COR-L47 (cell line): ENCODE results near the gene TMPRSS13.
"Not testable (repeated sequence)": the region's sequence is repeated elsewhere in the genome, so short reads cannot be mapped to it uniquely, and the experiment has no call there.

Experiments
- DNase-seq: peaks from one replicate; lab custom pipeline; 2025; lab: John Stamatoyannopoulos, UW

The TMPRSS13 gene

DNA sequence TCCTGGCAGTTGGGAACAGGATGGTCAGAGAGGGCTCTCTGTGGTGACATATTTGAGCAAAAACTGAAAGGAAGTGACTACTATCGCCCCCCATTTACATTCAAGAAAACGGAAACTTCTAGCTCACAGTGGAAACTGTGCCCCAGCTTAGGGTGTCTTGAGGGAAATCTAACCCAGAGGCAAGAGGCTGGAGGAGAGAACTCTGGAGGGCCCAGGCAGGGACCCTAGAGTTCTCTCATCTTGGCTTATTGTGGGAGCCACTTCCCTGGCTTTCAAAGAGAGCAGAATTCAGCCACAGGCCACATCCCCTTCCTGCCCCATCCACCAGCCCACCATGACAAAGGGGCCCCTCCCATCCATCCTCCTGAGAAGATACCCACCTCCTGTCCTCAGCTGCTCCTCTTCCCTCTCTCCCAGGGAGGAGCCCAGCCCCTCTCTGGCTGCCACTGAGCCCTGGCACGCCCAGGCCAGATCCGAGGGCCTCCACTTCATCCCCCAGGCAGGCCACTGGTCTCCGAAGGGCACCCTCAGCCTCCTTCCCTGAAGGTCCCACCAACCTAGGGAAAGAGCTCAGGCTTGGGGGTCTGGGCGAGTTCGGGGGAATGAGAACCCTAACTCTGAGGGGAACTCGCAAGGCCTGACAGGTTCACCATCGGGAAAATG, 1.6 kb upstream of the TMPRSS13 start:
- no peak for DNase-seq

GRCh38 chr11:117929916-117930570, 841 bp upstream of the TMPRSS13 start:
- no peak for DNase-seq

DNA sequence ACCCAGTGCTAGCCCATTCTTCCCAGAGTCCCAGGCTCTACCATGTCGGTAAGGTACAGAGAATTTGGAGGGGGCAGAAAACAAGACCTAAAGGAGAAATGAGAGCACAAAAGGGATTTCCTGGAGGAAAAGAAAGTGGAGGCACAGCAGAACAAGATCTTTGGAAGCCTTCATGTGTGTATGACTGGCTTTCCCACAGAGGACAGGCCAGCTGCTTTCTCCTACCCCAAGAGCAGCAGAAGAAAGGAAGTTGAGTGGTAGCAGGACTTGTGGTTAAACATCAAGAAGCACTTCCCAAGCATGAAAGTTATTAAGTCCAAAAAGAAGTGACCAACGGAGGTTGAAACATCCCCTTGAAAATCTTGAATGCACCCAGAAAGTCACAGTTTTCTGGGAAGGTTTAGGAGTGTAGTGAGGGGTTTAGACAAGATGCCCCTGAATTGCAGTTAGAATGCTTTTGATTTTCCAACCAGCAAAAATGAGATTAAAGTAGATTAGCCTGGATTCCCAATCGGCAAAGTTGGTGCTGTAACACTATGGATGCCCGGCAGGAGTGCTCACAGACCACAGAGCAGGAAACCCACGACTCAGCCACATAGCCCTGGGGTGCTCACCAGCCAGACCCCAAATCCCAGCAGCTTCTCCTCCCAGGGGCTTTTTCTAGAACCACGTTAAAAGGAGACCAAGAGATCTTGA, 608 bp downstream of the TMPRSS13 start:
- no peak for DNase-seq

DNA sequence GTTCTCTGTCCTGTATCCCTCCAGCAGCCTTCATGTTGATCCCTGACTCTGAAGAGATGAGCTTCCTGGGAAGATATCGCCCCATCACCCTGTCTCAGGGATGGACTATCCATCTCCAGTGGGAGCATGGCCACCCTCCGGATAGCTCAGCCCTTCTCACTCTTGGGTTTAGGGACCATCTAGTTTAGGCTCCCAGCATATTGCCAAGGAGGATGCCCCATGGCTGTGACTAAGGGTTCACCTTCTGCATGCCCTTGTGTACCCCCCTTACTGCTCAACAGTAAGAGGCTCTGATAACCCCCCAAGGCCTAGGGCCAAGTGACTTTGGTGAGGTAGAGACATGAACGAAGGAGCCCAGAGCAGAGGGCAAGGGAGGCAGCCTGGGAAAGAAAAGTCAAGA, 1.3 kb downstream of the TMPRSS13 start:
- no peak for DNase-seq

DNA sequence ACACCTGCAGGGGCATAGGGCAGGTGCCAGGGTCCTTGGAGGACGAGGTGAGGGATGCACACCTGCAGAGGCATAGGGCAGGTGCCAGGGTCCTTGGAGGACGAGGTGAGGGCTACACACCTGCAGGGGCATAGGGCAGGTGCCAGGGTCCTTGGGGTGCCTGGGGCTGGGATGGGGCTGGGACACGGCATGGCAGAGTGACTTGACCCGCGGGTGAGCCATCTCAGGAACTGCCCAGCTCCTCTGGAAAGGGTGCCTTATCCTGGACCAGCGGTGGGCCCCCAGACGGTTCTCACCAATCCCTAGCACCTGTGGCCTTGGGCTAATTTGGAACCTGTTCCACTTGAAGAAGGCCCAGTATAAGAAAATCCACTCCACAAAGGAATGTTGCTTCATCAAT, 3.0 kb downstream of the TMPRSS13 start:
- DNase-seq, result not testable (repeated sequence)

DNA sequence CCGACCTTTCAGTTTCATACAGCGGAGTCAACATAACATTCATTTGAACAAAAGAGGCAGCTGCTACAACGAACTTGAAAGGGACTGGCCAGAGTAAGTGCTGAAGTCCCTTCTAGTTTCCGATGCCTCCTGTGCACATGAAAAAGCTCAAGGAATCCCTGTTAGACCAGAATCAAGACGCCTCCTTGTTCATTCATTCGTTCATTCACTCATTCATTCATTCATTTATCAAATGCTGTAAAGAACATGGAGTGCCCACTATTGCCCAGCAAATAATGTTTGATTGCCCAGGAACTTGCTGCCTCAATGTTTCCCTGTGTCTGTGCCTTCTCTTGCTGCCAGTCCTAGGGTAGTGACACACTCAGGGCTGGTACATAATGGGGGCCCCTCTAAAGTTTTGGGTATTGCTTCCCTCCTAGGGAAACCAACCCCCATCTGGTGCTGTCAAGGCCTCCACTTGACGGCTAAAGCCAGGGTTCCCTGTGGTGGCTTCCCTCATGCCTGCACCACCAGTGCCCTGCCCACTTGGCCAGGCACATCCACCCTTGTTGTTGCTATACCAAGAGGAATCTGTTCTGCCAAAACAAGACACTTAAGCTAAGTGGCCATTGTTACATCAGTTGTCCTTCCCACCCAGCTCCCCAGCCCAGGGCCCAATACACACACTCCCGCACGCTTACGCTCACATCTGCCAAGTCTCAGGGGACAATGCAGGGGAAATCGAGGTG, 3.8 kb downstream of the TMPRSS13 start:
- DNase-seq, result no peak

GRCh38 chr11:117924631-117925170, 4.5 kb downstream of the TMPRSS13 start:
- DNase-seq, result no peak

DNA sequence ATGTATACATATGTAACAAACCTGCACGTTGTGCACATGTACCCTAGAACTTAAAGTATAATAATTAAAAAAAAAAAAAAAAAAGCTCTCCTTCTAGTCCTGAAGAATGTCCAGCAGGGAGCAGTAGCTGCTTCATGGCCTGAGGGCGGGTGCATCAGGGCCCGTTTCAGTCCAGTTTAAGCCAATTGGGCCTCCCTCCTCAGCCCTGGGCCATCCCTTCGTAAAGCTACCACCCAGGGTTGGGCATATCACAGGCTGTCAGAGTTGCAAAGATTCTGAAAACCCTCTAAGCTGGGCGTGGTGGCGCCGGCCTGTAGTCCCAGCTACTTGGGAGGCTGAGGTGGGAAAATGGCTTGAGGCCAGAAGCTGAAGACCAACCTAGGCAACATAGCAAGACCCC, 5.4 kb downstream of the TMPRSS13 start:
- no peak for DNase-seq

DNA sequence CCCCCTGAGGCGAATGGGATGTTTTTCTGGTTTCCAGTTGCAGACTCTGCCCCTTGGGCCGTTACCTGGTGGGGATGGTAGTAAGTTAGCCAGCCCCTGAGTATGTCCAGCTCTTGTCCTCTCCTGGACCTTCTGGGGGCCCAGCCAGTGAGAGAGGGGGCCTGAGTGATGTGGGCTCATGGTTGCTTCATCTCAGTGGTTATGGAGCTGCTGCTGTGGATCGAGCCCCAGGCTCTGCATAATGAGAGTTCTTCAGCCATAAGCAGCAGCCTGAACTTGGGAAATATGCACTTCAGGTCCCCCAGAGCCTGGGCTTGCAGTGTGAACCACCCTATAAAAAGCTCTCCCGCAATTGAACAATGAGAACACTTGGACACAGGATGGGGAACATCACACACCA, 5.9 kb downstream of the TMPRSS13 start:
- no peak for DNase-seq

- DNase-seq, result no peak
These were observed 7.3 kb downstream of the TMPRSS13 start for GRCh38 chr11:117921893-117922292.

DNA sequence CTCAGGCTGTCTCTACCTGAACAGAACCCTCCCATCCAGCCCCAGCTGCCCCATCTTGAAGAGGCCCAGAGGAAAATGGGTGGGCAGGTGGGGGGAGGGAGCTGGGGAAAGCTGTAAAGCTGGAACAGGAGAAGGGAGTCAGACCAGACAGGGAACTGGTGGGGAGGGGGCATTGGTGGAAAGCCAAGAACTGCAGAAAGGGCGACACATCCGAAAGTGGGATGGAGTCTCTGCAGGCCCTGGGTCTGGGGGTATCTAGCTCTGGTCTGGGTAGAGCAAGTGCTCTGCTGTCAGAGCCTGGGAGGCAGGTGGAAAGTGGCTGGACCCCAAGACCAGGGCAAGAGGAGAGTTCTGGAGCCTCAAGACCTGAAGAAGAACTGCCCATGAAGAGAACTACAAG, 7.7 kb downstream of the TMPRSS13 start:
- DNase-seq, result no peak

DNA sequence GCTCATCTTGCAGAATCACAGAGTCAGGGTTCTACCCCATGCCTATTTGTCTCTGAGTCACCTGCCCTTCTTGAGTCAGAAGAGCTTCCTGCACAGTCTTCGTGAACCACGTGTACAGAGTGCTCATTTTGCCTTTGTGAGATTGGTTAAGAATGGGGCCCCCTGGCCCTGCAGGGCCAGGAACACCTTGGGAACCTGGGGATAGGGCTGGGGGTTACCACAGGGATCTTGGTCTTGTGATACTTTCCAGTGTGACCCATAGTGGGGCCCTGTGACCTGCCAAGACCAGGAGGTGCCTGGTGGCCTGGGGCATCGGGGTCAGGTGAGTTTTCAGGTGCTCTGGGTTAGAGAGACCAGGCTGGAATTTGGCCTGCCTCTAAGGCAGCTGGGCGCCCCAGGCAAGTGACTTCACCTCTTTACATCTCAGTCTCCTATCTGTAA, 9.4 kb downstream of the TMPRSS13 start:
- DNase-seq, result no peak

DNA sequence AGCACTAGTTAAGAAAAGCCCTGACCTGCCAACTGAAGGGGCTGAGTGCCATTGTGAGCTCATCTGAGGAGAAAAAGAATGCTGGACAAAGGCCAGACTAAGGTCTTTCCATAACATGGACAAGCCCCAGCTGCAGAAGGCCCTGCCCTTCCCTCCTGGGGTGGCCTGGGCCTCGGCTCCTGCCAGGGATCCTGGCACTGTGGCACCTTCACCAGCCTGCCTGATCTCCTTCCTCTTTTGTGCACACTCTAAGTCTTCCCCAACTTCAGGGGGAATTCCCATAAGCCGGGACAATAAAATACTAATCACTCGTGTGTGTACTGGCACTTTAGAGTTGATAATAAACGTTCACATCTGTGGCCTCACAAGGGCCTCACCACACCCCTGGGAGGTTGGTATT, 9.9 kb downstream of the TMPRSS13 start:
- DNase-seq, result no peak

DNA sequence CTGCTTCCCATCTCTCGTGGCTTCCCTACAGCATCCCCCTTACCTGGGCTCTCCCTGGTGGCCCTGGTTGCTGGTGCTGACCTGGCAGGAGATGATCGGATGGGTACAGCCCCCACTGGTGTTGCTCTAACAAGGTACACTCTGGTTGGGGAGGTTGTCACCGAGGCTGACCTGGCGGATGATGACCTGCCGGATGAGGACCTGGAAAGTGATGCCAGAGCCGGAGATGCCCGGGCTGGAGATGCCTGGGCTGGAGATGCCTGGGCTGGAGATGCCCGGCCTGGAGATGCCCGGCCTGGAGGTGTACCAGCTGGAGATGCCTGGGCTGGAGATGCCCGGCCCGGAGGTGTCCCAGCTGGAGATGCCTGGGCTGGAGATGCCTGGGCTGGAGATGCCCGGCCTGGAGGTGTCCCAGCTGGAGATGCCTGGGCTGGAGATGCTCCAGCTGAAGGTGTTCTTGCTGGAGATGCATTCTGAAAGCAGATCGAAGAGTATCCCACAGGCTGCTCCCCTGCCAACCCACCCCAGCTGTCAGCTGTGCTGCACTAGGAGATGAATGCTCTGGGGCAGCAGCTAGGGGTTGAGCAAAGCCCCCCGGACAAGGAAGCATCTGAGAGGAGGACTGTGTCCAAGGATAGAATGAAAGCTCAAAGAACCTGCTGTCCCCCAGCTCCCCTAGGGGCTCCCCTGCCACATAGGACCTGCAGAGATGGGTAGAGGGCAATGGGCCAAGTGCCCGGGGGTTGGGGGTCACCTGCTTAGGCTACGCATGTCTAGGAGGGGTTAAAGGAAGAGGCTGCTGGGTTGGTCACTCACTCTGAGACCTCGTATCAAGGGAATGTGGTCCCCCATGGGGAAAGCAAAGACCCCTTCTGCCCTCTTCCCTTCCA, 10.6 kb downstream of the TMPRSS13 start:
- no peak for DNase-seq

- no peak for DNase-seq
These were observed 11.5 kb downstream of the TMPRSS13 start for GRCh38 chr11:117917591-117918151.

DNA sequence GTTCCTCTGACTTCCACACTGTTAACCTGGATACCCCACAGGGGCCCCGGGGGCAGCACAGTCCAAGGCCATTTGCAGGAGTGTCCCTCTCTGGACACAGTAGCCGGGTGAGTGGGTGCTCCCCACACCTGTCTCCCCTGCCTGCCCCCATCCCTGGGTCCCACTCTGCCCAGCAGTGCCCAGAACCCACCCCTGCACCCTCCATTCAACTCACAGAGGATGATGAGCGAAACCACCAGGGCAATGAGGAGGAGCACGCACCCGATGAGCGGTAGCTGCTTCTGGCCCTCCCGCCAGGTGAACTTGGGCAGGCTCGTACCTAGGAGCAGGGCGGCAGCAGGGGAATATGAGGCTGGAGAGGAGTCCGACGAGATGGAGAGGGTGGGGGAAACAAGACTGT, 12.2 kb downstream of the TMPRSS13 start:
- no peak for DNase-seq

- DNase-seq, result no peak
These were observed 13.4 kb downstream of the TMPRSS13 start for GRCh38 chr11:117915672-117916235.

DNA sequence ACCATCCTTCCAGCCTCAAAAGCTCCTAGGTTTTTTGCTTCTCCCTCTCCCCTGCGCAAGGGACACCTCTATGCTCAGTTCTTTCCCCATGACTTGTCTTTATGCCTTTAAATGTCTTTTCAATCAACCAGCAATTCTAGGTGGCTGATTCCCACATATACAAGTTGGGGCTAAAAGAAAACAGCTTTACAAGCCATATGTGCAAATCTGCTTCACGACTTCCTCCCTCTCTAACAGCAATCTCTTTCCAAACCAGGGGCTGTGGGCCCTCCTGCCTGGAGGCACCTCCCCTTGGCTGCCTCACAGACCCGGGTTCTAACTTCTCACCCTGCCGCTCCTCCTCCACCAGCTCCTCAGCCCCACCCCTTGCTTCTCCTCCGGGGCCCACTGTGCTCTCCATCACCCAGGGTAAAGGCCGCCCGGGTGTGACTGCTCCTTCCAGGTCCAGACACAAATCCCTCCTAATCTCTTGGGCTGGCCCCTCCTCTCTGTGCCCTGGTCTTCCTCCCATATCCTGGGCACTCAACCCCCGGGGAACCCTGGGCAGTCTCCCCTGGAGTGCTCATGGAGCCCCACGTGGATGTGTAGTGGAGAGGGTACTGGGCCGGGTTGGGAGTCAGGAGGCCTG, 14.1 kb downstream of the TMPRSS13 start:
- no peak for DNase-seq

DNA sequence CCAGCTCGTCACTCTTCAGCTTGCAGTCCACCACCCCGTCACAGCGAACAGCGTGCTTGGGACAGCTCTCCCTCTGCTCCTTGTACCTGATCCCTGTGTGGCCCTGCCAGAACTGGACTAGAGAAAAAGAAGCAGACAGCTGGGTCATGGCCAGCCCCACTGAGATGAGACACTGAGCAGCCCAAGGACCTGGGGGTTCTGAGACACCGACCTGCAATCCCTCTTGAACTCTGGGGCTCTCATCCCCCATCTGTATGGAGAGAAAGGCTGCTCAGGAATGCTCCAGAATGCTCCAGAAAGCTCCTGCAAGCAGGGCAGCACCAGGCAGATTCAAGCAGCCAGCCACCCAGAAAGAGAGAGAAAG, 14.8 kb downstream of the TMPRSS13 start:
- DNase-seq, result no peak

GRCh38 chr11:117913736-117914397, 15.3 kb downstream of the TMPRSS13 start:
- DNase-seq, result no peak
